NCI-H146 (cell line): ENCODE results near the gene ZBTB46.

ENCODE experiments used
- DNase-seq: peaks from one replicate; lab custom pipeline; 2025; lab: John Stamatoyannopoulos, UW

Gene ZBTB46

DNA sequence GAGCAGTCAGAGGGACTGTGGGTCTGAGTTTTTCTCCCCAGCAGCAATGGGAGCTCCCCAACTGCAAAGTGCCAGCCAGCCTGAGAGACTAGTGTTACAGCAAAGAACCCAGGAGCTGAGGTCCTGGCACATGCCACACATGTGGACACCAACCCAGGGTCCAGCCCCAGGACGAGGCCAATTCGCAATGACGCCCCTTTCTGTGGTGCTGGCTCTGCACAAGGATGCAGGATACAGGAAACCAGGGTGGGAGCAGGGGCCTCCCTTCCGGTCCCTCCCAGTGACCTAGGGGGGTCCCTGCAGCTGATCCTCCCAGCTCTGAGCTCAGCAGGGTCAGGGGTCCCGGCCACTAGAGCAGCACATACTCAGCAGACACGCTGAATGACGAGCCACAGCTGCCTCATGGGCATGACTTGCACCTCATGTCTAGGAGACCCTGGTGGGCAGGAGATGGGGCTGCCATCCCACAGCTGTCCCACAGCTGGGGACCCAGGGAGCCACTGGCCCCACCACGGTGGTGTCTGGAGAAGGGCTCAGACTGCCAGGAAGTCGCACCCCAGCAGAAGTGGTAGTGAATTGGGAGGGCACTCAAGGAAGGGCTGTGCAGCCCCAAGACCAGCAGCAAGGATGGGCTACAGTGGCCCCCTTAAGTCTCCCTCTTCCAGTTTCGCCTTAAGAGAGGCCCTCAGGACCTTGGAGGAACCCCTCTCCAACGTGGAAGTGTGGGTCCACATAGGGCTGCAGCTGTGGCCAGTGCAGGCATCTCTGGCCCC is 126.9 kb downstream of the ZBTB46 start:
- no peak for DNase-seq

DNA sequence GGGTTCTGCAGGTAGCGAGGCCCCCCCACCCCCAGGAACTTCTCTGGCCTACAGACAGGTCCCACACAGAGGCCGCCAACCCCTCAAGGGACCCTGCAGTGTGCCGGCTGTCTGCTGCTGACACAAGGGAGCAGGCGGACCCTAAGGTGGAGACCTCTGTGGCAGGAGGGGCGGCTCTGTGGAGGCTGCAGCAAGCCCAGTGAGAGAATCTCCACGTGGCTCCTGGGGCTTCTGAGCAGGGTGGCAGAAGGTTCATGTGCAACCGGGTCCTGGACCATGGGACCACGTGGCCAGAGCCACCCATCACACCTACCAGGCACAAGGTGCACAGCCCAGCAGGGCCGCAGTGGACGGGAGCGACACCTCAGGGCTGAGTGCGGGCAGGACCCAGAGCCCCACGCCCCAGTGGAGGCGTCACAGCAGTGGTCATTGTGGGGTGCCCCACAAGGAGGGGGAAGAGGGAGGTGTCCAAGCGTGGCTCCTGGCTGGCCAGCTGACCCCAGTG is 127.5 kb downstream of the ZBTB46 start:
- no peak for DNase-seq

DNA sequence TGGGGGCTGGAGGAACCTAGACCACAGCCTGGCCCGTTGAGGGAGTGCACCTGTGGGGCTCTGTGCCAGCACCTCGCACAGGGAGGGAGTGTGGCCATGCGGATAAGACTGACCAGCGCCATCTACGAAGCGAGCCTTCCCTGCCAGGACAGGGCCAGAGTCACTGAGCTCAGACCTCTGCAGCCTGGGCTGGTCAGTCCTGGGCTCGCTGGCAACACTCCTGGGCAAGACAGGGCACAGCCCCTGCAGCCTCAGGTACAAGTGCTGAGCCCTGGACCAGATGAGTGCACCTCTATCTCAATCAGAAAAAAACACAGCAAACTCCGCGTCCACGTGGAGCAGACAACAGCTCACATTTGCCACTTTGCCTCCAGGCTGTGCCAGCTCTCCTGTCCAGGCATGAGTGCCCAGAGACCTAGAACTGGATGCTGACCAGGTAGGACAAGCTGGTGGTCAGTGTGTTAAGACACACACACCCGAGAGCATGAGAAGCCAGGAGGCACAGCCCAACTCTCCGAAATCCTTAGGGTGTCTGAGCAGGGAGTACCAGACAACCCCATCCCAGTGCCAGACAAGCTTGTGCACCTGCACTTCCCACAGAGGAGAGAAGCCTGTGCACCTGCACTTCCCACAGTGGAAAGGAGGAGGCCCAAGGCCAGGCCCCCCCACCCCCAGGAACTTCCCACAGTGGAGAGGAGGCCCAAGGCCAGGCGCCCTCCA is 128.2 kb downstream of the ZBTB46 start:
- no peak for DNase-seq

- no peak for DNase-seq
Measured at GRCh38 chr20:63702036-63702665, 128.9 kb downstream of the ZBTB46 start.

DNA sequence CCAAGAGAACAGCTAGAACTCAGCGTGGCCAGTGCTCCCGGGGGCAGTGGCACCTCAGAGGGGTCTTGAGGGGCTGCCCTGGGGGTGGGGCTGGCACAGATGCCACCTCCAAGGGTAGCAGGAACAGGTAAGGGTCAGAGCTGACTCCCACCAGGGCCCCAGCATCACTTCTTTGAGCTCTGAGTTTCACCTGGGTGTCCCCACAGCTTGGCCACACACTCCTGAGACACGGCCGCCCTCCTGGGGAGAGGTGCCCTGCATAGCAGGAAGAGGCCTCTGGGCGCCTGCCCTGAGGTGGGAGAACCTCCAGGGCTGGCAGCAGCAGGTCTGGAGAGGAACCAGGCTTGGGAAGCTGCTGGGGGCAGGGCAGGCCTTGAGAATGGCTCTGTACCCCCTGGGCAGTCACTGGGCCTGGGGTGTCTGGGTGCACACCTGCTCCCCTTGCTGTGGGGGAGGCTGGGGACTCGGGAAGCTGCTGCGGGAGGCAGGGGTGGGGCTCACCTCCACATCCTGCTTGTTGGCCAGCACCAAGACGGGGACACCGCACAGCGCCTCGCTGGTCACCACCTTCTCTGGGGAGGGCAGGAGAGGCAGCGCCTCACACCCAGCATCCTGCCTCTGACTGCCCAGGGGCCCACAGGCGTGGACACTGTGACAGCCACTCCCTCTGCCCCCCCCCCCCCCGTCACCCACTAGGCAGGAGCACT is 129.6 kb downstream of the ZBTB46 start:
- no peak for DNase-seq

- no peak for DNase-seq
Measured at GRCh38 chr20:63701051-63701328, 130.1 kb downstream of the ZBTB46 start.

DNA sequence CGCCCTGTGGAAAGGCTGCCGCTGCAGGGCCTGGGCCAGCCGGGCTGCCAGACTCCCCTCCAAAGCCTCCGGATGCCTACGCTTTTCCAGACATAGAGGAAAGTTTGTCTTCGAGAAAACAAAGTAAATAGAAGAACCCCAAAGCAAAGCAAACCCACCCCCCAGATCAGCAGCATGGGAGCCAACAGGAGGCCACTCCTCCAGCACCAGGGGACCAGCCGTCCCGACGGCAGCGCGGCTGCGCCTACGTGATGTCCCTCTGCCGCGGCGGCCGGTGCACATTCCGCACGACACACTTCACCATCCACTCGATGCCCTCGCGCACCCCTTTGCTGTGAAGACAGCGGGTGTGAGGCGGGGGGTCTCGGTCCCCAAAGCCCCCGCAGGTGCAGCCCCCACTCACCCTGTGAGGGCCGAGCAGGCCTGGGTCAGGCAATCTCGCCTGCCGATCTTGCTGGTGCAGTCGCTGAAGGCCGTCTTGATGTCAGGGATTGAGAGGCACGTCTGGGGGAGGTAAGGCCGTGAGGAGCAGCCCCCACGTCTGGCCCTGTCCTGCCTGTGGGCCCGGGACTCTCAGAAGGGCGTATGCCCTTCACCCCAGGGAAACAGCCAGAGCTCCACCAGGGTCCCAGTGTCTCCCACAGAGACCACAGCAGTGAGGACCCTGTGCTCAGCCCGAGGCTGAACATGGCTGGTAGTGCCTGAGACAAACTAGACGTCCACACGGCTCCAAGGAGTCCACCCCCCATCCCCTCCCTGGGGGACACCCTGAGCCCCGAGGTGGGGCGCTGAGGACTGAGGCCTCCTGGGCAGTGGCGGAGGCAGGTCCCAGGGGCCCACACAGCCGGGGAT is 130.6 kb downstream of the ZBTB46 start:
- DNase-seq, result no peak

GRCh38 chr20:63699466-63700198 is 131.4 kb downstream of the ZBTB46 start:
- DNase-seq, result no peak

- DNase-seq, result no peak
Measured at GRCh38 chr20:63698739-63699465, 132.2 kb downstream of the ZBTB46 start.

DNA sequence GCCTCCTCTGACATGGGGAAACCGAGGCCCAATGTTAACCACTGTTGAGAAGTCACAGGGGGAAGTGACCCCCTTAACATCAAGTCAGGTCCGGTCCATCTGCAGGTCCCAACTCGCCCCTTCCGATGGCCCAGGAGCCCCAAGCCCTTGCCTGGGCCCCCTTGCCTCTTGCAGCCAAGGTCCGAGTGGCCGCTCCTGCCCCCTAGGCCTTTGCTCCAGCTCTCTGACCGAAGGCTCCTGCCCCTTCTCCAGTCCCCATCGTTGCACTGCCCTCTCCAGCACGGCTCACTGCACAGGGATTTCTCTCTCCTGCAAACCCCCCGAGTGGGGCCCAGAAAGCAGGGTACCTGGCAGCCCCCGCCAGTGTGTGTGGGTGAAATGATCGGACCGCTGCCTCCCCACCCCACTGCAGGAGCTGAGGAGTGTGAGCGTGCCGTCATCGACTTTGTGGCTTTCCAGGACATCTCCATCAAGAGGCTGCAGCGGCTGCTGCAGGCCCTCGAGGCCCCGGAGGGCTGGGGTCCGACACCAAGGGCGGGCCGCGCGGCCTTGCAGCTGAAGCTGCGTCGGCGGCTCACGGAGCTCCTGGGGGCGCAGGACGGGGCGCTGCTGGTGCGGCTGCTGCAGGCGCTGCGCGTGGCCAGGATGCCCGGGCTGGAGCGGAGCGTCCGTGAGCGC is 133.1 kb downstream of the ZBTB46 start:
- no peak for DNase-seq

DNA sequence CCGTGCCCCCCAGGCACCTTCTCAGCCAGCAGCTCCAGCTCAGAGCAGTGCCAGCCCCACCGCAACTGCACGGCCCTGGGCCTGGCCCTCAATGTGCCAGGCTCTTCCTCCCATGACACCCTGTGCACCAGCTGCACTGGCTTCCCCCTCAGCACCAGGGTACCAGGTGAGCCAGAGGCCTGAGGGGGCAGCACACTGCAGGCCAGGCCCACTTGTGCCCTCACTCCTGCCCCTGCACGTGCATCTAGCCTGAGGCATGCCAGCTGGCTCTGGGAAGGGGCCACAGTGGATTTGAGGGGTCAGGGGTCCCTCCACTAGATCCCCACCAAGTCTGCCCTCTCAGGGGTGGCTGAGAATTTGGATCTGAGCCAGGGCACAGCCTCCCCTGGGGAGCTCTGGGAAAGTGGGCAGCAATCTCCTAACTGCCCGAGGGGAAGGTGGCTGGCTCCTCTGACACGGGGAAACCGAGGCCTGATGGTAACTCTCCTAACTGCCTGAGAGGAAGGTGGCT is 133.7 kb downstream of the ZBTB46 start:
- DNase-seq, result no peak

GRCh38 chr20:63696628-63697356 is 134.3 kb downstream of the ZBTB46 start, which contains the start of gene TNFRSF6B:
TNFRSF6B (plus strand) TSS chr20:63696652; CDS start chr20:63696768, 116 bp downstream.
- DNase-seq, result no peak

GRCh38 chr20:63696306-63696627 is 134.8 kb downstream of the ZBTB46 start:
- no peak for DNase-seq

DNA sequence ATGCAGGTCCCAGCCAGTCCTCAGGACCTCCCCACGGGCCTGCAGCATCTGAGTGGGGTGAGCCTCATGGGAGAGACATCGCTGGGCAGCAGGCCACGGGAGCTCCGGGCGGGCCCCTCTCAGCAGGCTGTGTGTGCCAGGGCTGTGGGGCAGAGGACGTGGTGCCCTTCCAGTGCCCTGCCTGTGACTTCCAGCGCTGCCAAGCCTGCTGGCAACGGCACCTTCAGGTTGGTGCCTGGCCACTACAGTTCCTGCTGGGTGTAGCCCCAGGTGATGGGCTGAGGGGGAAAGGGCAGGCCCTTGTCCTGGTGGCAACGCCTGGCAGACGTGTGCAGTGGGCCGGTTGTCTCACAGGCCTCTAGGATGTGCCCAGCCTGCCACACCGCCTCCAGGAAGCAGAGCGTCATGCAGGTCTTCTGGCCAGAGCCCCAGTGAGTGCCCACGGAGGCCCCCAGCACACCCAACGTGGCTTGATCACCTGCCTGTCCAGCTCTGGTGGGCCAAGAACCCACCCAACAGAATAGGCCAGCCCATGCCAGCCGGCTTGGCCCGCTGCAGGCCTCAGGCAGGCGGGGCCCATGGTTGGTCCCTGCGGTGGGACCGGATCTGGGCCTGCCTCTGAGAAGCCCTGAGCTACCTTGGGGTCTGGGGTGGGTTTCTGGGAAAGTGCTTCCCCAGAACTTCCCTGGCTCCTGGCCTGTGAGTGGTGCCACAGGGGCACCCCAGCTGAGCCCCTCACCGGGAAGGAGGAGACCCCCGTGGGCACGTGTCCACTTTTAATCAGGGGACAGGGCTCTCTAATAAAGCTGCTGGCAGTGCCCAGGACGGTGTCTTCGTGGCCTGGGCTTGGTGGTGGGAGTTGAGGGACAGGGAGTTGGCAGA is 135.4 kb downstream of the ZBTB46 start:
- DNase-seq, result no peak

DNA sequence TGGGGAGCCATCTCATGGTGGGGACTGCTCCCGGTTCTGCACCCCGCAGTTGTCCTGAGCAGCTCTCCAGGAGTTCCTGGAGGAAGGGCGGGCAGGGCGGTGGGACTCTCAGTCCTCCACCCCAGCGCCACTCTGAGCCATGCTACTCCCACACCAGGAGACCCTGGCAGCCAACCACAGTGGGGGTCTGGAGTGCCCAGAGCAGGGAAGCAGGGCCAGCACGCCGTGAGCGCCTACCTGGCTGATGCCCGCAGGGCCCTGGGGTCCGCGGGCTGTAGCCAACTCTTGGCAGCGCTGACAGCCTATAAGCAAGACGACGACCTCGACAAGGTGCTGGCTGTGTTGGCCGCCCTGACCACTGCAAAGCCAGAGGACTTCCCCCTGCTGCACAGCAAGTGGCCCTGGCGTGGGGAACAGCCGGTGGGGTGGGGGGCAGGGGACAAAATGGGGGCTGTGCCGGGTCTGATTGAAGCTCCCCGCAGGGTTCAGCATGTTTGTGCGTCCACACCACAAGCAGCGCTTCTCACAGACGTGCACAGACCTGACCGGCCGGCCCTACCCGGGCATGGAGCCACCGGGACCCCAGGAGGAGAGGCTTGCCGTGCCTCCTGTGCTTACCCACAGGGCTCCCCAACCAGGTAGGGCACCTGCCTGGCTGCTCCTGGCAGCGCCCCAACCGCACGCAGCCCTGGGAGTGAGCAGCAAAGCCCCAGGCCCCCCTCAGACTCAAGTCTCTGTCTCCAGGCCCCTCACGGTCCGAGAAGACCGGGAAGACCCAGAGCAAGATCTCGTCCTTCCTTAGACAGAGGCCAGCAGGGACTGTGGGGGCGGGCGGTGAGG is 136.3 kb downstream of the ZBTB46 start:
- no peak for DNase-seq

DNA sequence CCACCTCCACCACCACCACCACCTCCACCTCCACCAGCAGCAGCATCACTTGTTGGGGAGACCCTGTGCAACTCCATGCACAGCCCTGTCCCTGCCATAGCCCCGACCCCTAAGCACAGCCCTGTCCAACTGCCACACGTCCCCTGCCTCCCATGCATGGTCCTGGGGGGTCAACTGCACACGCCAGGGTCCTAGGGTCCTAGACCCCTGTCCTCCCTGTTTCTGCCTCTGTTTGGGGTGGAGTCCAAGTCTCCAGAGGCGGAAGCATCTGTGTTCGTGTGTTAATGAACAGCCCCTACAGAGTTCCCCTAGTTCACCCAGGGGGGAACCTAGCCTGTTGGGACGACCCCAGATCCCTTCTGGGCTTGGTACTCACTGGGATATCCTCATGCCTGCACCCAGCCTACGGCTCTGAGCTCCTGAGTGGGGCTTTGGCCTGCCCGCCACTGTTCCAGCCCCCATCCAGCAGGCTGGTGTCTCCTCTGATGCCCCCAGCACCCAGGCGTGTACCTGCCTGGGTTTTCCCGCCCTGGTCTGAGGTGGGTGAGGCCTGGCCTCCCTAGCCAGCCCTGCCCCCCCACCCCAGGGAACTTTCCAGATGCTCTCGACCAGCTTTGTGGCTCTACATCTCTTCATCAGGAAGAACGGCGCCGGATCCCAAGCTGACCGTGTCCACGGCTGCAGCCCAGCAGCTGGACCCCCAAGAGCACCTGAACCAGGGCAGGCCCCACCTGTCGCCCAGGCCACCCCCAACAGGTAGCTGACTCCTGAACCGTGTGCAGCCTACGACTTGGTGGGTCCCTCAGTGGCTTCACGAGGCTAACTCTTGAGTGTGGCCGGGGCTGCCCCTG is 137.1 kb downstream of the ZBTB46 start:
- DNase-seq, result no peak
